ENCODE data around the gene WDR7. TPM values are rescaled to one million over a fixed set of nuclear protein-coding genes. Genes with fewer than 3 reads are reported as not detected.

WDR7 gene
- total and polyA plus RNA-seq, 4 donors: 27.9 to 126 (median 33.8) TPM

- no peaks in the 10 kb centered on the region for H3K4me1 ChIP-seq (ENCODE audit: control insufficient read depth, insufficient read depth, low read length)
- H3K27me3 ChIP-seq (ENCODE audit: control insufficient read depth, insufficient read depth, low read length): no peaks in the 10 kb centered on the region
- no CpG with 5 or more reads among the region's 2 CpGs for whole genome bisulfite sequencing (ENCODE audit: insufficient coverage)
- DNase-seq (ENCODE audit: low read depth in 4 of 6, low spot score in 6 of 6): no peak
- no peaks in the 10 kb centered on the region for H3K9me3 ChIP-seq (ENCODE audit: control insufficient read depth, insufficient read depth, low read length)
- no peaks in the 10 kb centered on the region for H3K36me3 ChIP-seq (ENCODE audit: control insufficient read depth, insufficient read depth, low read length)
- no peak overlapping the region for H3K27ac ChIP-seq (ENCODE audit: low read depth, low read length)
- H3K4me3 ChIP-seq (ENCODE audit: low read depth, low read length): no peak overlapping the region
Observed at GRCh38 chr18:56977771-56978170, 326.6 kb downstream of the WDR7 start.

- no peak overlapping the region for H3K27ac ChIP-seq (ENCODE audit: low read depth, low read length)
- no peaks in the 10 kb centered on the region for H3K4me1 ChIP-seq (ENCODE audit: control insufficient read depth, insufficient read depth, low read length)
- H3K36me3 ChIP-seq (ENCODE audit: control insufficient read depth, insufficient read depth, low read length): no peaks in the 10 kb centered on the region
- no peaks in the 10 kb centered on the region for H3K27me3 ChIP-seq (ENCODE audit: control insufficient read depth, insufficient read depth, low read length)
- no peaks in the 10 kb centered on the region for H3K9me3 ChIP-seq (ENCODE audit: control insufficient read depth, insufficient read depth, low read length)
- WGBS (ENCODE audit: insufficient coverage): no CpG with 5 or more reads among the region's 3 CpGs
- DNase-seq (ENCODE audit: low read depth in 4 of 6, low spot score in 6 of 6): peak in 1 of 6 donors; percentile 60
- H3K4me3 ChIP-seq (ENCODE audit: low read depth, low read length): no peak overlapping the region
Observed at GRCh38 chr18:56980151-56980550, 329.0 kb downstream of the WDR7 start.

- no peaks in the 10 kb centered on the region for H3K9me3 ChIP-seq (ENCODE audit: control insufficient read depth, insufficient read depth, low read length)
- DNase-seq (ENCODE audit: low read depth in 4 of 6, low spot score in 6 of 6): peak in 2 of 6 donors; percentile 13 to 38
- no peaks in the 10 kb centered on the region for H3K27me3 ChIP-seq (ENCODE audit: control insufficient read depth, insufficient read depth, low read length)
- H3K4me3 ChIP-seq (ENCODE audit: low read depth, low read length): no peak overlapping the region
- no peaks in the 10 kb centered on the region for H3K36me3 ChIP-seq (ENCODE audit: control insufficient read depth, insufficient read depth, low read length)
- no peaks in the 10 kb centered on the region for H3K4me1 ChIP-seq (ENCODE audit: control insufficient read depth, insufficient read depth, low read length)
- H3K27ac ChIP-seq (ENCODE audit: low read depth, low read length): no peak overlapping the region
Observed at GRCh38 chr18:56982766-56983165, 331.6 kb downstream of the WDR7 start.

- H3K27me3 ChIP-seq (ENCODE audit: control insufficient read depth, insufficient read depth, low read length): no peaks in the 10 kb centered on the region
- no peak overlapping the region for H3K4me3 ChIP-seq (ENCODE audit: low read depth, low read length)
- H3K9me3 ChIP-seq (ENCODE audit: control insufficient read depth, insufficient read depth, low read length): no peaks in the 10 kb centered on the region
- DNase-seq (ENCODE audit: low read depth in 4 of 6, low spot score in 6 of 6): peak in 1 of 6 donors; percentile 38
- H3K27ac ChIP-seq (ENCODE audit: low read depth, low read length): no peak overlapping the region
- no peaks in the 10 kb centered on the region for H3K36me3 ChIP-seq (ENCODE audit: control insufficient read depth, insufficient read depth, low read length)
- WGBS (ENCODE audit: insufficient coverage): no CpG with 5 or more reads among the region's 1 CpG
- H3K4me1 ChIP-seq (ENCODE audit: control insufficient read depth, insufficient read depth, low read length): no peaks in the 10 kb centered on the region
Observed at GRCh38 chr18:56983275-56983992, 332.3 kb downstream of the WDR7 start.

GRCh38 chr18:56984731-56985130, 333.6 kb downstream of the WDR7 start:
- Histone ChIP-seq H3K4me1 (ENCODE audit: control insufficient read depth, insufficient read depth, low read length) (no peaks in the 10 kb centered on the region), H3K36me3 (ENCODE audit: control insufficient read depth, insufficient read depth, low read length) (no peaks in the 10 kb centered on the region), H3K27me3 (ENCODE audit: control insufficient read depth, insufficient read depth, low read length) (no peaks in the 10 kb centered on the region), H3K4me3 (ENCODE audit: low read depth, low read length) (no peak overlapping the region), H3K9me3 (ENCODE audit: control insufficient read depth, insufficient read depth, low read length) (no peaks in the 10 kb centered on the region), H3K27ac (ENCODE audit: low read depth, low read length) (no peak overlapping the region)
- WGBS (ENCODE audit: insufficient coverage): 59% methylated on average over 5 of the region's 5 CpGs
- no peak for DNase-seq (ENCODE audit: low read depth in 4 of 6, low spot score in 6 of 6)

GRCh38 chr18:56986829-56987228, 335.7 kb downstream of the WDR7 start:
- Histone ChIP-seq H3K9me3 (ENCODE audit: control insufficient read depth, insufficient read depth, low read length) (no peaks in the 10 kb centered on the region), H3K4me1 (ENCODE audit: control insufficient read depth, insufficient read depth, low read length) (no peaks in the 10 kb centered on the region), H3K27ac (ENCODE audit: low read depth, low read length) (no peak overlapping the region), H3K4me3 (ENCODE audit: low read depth, low read length) (no peak overlapping the region), H3K36me3 (ENCODE audit: control insufficient read depth, insufficient read depth, low read length) (no peaks in the 10 kb centered on the region), H3K27me3 (ENCODE audit: control insufficient read depth, insufficient read depth, low read length) (no peaks in the 10 kb centered on the region)
- WGBS (ENCODE audit: insufficient coverage): no CpG with 5 or more reads among the region's 2 CpGs
- DNase-seq (ENCODE audit: low read depth in 4 of 6, low spot score in 6 of 6): no peak

GRCh38 chr18:56987236-56987635, 336.1 kb downstream of the WDR7 start:
- no peak overlapping the region for H3K4me3 ChIP-seq (ENCODE audit: low read depth, low read length)
- no peaks in the 10 kb centered on the region for H3K4me1 ChIP-seq (ENCODE audit: control insufficient read depth, insufficient read depth, low read length)
- H3K27me3 ChIP-seq (ENCODE audit: control insufficient read depth, insufficient read depth, low read length): no peaks in the 10 kb centered on the region
- H3K9me3 ChIP-seq (ENCODE audit: control insufficient read depth, insufficient read depth, low read length): no peaks in the 10 kb centered on the region
- no peaks in the 10 kb centered on the region for H3K36me3 ChIP-seq (ENCODE audit: control insufficient read depth, insufficient read depth, low read length)
- no peak overlapping the region for H3K27ac ChIP-seq (ENCODE audit: low read depth, low read length)
- no CpG with 5 or more reads among the region's 5 CpGs for WGBS (ENCODE audit: insufficient coverage)
- DNase-seq (ENCODE audit: low read depth in 4 of 6, low spot score in 6 of 6): no peak

GRCh38 chr18:56988022-56988421, 336.9 kb downstream of the WDR7 start:
- Histone ChIP-seq H3K4me1 (ENCODE audit: control insufficient read depth, insufficient read depth, low read length) (no peaks in the 10 kb centered on the region), H3K9me3 (ENCODE audit: control insufficient read depth, insufficient read depth, low read length) (no peaks in the 10 kb centered on the region), H3K27ac (ENCODE audit: low read depth, low read length) (no peak overlapping the region), H3K36me3 (ENCODE audit: control insufficient read depth, insufficient read depth, low read length) (no peaks in the 10 kb centered on the region), H3K27me3 (ENCODE audit: control insufficient read depth, insufficient read depth, low read length) (no peaks in the 10 kb centered on the region), H3K4me3 (ENCODE audit: low read depth, low read length) (no peak overlapping the region)
- no CpG with 5 or more reads among the region's 3 CpGs for WGBS (ENCODE audit: insufficient coverage)
- DNase-seq (ENCODE audit: low read depth in 4 of 6, low spot score in 6 of 6): no peak

- no peaks in the 10 kb centered on the region for H3K27me3 ChIP-seq (ENCODE audit: control insufficient read depth, insufficient read depth, low read length)
- DNase-seq (ENCODE audit: low read depth in 4 of 6, low spot score in 6 of 6): no peak
- no peak overlapping the region for H3K27ac ChIP-seq (ENCODE audit: low read depth, low read length)
- no peaks in the 10 kb centered on the region for H3K9me3 ChIP-seq (ENCODE audit: control insufficient read depth, insufficient read depth, low read length)
- no peaks in the 10 kb centered on the region for H3K36me3 ChIP-seq (ENCODE audit: control insufficient read depth, insufficient read depth, low read length)
- no peak overlapping the region for H3K4me3 ChIP-seq (ENCODE audit: low read depth, low read length)
- no CpG with 5 or more reads among the region's 1 CpG for WGBS (ENCODE audit: insufficient coverage)
- no peaks in the 10 kb centered on the region for H3K4me1 ChIP-seq (ENCODE audit: control insufficient read depth, insufficient read depth, low read length)
Observed at GRCh38 chr18:56990678-56991077, 339.5 kb downstream of the WDR7 start.

- Histone ChIP-seq H3K9me3 (ENCODE audit: control insufficient read depth, insufficient read depth, low read length) (no peaks in the 10 kb centered on the region), H3K4me3 (ENCODE audit: low read depth, low read length) (no peak overlapping the region), H3K36me3 (ENCODE audit: control insufficient read depth, insufficient read depth, low read length) (no peaks in the 10 kb centered on the region), H3K4me1 (ENCODE audit: control insufficient read depth, insufficient read depth, low read length) (no peaks in the 10 kb centered on the region), H3K27ac (ENCODE audit: low read depth, low read length) (no peak overlapping the region), H3K27me3 (ENCODE audit: control insufficient read depth, insufficient read depth, low read length) (no peaks in the 10 kb centered on the region)
- DNase-seq (ENCODE audit: low read depth in 4 of 6, low spot score in 6 of 6): no peak
- WGBS (ENCODE audit: insufficient coverage): no CpG with 5 or more reads among the region's 1 CpG
Observed at GRCh38 chr18:56992777-56993176, 341.6 kb downstream of the WDR7 start.
